Omental fat pad (tissue), 4 donors: ENCODE data around the gene DOK5. TPM values are rescaled to one million over a fixed set of nuclear protein-coding genes. Genes with fewer than 3 reads are reported as not detected.

ENCODE experiments used
- ATAC-seq: fragments of 150-250 bp; one replicate; pipeline ENCODE4 v1.9.1; 2016; ENCODE audit warnings: mild to moderate bottlenecking, moderate library complexity; ENCODE audit not compliant: low FRiP score
- DNase-seq: peaks from one replicate; pipeline ENCODE4 v3.0.0-alpha.2; 2019; ENCODE audit warnings: low spot score
- CTCF ChIP-seq, 3 donors: fragments of 450-650 bp; IDR thresholded peaks; one replicate each; pipeline ENCODE4 v1.5.1; 2016 to 2017; ENCODE audit warnings: antibody characterized with exemption in 3 of 3, mild to moderate bottlenecking in 3 of 3, moderate library complexity in 2 of 3
- total RNA-seq, 4 donors: library from RNA; depleted of rRNA; stranded (reverse); fragments of >200 nt; gene quantifications; one replicate each; pipeline ENCODE4 v1.1.0, GENCODE V29; 2016

DOK5 gene
- total RNA-seq, 4 donors from 2014 or later, result 1.9 to 10.2 (median 2.1) TPM

GRCh38 chr20:54640800-54641199, 165.4 kb downstream of the DOK5 start:
- ATAC-seq (no peak), DNase-seq (no peak)
- TF ChIP-seq CTCF (IDR thresholded peaks at IDR 0.05), result no peak

GRCh38 chr20:54642864-54643667, 167.7 kb downstream of the DOK5 start:
- DNase-seq, result no peak
- TF ChIP-seq CTCF (IDR thresholded peaks at IDR 0.05), result no peak
- no peak for ATAC-seq

- ATAC-seq (peak; percentile 54), DNase-seq (no peak)
- no peak for TF ChIP-seq CTCF (IDR thresholded peaks at IDR 0.05)
These were observed 168.4 kb downstream of the DOK5 start for GRCh38 chr20:54643761-54644160.

- no peak for ATAC-seq
- DNase-seq, result no peak
- TF ChIP-seq CTCF (IDR thresholded peaks at IDR 0.05), result no peak
These were observed 170.2 kb downstream of the DOK5 start for GRCh38 chr20:54645445-54646155.

- no peak for TF ChIP-seq CTCF (IDR thresholded peaks at IDR 0.05)
- no peak for ATAC-seq
These were observed 170.7 kb downstream of the DOK5 start for GRCh38 chr20:54646156-54646517.

GRCh38 chr20:54648421-54649142, 173.2 kb downstream of the DOK5 start:
- DNase-seq (no peak), ATAC-seq (no peak)
- no peak for TF ChIP-seq CTCF (IDR thresholded peaks at IDR 0.05)

More at GRCh38 chr20:54646156-54646517, 170.7 kb downstream of the DOK5 start:
- DNase-seq, result no peak
